ENCODE results near the gene RPL37A. TPM values are rescaled to one million over a fixed set of nuclear protein-coding genes. Genes with fewer than 3 reads are reported as not detected.

The RPL37A gene
- total RNA-seq, 1 donor from 2014 or later = 933 TPM

DNA sequence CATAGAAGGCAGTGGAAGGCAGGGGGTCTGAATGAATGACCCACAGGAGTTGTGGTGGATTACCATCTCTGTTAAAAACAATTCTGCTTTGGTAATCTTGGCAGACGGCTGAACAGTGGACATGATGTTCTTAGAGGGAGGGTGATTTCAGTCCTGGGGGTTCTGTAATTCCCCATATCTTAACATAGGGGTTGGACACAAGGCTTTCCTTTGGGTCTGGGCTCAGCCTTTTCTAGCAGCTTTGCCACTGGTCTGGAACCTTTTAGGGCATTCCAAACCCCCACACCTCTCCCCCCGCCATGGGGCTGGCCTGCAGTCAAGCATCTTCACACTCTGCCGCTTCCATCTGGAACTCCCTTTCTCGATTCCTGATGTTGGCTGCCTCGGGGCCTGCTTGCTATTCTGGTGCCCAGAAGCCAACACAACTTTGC is 50.3 kb downstream of the RPL37A start:
- no peak for DNase-seq

DNA sequence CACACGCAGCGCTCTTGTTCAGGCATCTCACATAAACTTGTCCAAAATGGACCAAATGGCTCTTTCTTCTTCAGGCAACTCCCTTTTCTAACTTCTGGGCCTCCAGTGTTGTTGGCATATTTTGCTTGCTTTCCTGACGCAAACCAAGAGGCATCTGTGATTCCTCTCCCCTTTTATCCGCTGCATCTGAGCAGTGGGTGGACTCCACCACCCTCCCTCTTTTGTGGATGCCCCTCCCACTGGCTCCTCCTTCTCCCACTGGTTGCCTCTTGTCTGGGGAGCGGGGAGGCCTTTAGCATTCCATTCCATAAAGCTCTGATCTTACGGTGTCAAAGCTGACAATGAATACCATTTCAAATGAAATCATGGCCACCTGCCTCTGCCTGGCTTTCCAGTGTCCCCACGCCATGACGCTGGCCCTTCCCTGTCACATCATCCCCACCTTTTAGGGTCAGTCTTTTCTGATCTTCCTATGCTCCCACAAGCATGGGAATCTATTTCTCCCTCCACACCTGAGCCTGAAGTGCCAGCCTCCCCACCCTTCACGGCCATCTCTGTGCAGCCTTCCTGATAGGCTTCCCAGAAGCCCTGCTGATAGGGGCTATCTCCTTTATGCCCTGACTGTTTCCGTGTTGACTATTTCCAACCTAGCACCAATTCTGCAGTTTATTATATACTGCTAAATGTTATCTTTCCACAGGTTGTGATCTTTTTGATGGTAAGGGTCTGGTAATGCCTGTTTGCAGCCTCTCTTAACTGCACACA is 51.5 kb downstream of the RPL37A start:
- DNase-seq = no peak

DNA sequence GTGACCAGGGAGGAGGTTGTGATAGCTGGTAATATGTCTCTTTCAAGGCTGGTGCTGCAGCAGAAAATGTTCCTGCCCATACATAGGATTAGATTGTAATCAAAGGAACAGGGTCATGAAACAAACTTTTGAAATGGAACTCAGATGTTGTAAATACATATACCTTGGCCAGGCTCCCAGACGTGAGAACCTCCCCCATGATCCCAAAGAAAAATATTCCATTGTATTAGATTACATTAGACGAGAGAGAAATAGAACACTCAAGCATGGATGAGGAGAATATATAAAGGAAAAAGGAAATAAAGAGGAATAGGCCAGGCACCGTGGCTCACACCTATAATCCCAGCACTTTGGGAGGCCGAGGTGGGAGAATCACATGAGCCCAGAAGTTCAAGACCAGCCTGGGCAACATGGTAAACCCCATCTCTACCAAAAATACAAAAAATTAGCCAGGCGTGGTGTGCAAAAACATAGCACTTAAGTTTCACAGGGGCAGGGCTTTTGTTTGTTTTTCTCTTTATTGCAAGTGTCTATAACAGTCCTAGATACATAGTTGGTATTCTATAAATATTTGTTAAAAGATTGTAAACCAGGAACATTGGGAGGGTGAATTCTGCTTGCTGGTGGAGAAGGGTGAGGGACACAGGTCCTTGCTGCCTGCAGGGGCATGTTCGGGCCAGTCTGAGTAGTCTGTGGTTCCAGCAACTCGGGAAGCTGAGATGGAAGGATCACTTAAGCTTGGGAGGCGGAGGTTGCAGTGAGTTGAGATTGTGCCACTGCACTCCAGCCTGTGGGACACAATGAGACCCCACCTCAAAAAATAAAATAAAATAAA is 52.8 kb downstream of the RPL37A start:
- DNase-seq = peak; percentile 63

DNA sequence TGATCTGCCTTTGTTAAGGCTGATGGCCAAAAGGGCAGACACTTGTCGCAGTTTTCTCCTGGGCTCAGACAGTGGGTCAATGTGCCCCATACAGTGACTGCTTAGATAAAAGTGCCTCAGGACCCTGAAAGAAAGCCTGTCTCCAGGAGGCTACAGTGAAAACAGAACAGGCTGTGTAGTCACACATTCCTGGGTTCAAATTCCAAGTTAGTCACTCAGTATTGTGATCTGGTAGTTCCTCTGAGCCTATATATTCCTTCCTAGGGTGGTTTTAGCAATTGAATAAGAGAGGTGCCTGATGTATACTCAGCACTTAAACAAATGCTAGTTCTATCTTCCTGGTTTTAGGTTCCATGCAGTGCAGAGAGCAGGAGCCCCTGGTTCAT is 54.4 kb downstream of the RPL37A start:
- no peak for DNase-seq

Other genes with a start within 250 kb of the RPL37A start
- not detected for gene MARCHF4, start 126.4 kb upstream of the RPL37A start, total RNA-seq
- 16.3 TPM for gene SMARCAL1, start 86.4 kb upstream of the RPL37A start, total RNA-seq
- gene IGFBP2, start 134.6 kb downstream of the RPL37A start, total RNA-seq = 336 TPM
- gene IGFBP5, start 196.7 kb downstream of the RPL37A start, total RNA-seq = 499 TPM